ENCODE results near the gene HS3ST6.
A peak's percentile ranks its signal among the peaks of the same experiment; 100 is the strongest.

Gene HS3ST6

GRCh38 chr16:1938910-1939309, 20.7 kb upstream of the HS3ST6 start:
- TF ChIP-seq, protein P1, sequence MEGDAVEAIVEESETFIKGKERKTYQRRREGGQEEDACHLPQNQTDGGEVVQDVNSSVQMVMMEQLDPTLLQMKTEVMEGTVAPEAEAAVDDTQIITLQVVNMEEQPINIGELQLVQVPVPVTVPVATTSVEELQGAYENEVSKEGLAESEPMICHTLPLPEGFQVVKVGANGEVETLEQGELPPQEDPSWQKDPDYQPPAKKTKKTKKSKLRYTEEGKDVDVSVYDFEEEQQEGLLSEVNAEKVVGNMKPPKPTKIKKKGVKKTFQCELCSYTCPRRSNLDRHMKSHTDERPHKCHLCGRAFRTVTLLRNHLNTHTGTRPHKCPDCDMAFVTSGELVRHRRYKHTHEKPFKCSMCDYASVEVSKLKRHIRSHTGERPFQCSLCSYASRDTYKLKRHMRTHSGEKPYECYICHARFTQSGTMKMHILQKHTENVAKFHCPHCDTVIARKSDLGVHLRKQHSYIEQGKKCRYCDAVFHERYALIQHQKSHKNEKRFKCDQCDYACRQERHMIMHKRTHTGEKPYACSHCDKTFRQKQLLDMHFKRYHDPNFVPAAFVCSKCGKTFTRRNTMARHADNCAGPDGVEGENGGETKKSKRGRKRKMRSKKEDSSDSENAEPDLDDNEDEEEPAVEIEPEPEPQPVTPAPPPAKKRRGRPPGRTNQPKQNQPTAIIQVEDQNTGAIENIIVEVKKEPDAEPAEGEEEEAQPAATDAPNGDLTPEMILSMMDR (IDR thresholded peaks at IDR 0.05; ENCODE audit: control insufficient read depth, extremely low read depth, insufficient read depth) = no peak
- no peak overlapping the region for H3K4me3 ChIP-seq (ENCODE audit: low read depth, low read length)
- DNase-seq (ENCODE audit: low read depth) = no peak

DNA sequence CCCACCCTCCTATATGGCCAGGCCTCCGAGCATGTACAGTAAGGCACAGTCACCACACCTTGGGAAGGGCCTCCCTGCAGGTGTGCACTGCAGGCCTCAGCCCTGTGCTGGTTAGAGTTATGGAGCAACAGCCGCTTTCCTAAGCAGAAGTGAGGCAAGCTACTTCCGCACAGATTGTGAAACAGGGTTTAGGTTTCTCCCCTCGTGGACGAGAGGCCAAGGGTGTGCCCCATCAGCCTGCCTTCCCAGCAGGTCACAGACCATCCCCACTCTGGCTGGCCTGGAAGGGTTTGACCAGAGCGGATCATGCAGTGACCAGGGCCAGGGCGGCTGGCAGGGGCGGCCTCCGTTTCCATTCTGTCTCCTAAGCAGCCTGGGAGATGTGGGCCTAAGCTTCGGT, 20.1 kb upstream of the HS3ST6 start:
- H3K4me3 ChIP-seq (ENCODE audit: low read depth, low read length) = no peak overlapping the region
- TF ChIP-seq, protein P1 (IDR thresholded peaks at IDR 0.05; ENCODE audit: control insufficient read depth, extremely low read depth, insufficient read depth) = no peak
- no peak for DNase-seq (ENCODE audit: low read depth)

DNA sequence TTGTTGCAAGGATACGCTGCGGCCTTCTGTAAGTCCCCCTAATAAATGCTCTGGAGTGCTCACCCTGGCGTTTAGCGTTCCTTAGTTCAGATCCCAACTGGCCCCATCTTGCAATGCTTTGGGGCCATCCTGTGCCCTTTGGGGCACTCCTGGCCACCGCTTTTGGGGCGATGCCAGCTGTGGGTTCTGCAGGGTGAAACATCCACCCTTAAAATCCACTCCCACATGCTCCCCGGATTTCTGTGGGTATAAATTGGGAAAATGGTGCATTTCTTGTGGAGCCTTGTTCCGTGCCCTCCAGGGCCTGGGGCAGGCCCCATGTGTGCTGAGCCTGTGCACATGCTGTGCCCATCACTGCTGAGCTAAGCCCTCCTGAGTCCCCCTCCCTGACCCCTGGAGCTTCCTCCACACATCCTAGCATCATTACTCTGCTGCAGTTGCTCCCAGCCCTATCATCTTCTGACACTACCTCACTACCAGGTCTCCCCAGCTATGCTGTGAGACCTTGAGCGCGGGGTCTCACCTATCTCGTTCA, 18.8 kb upstream of the HS3ST6 start:
- TF ChIP-seq, protein P1 (IDR thresholded peaks at IDR 0.05; ENCODE audit: control insufficient read depth, extremely low read depth, insufficient read depth) = no peak
- no peak overlapping the region for H3K4me3 ChIP-seq (ENCODE audit: low read depth, low read length)
- no peak for DNase-seq (ENCODE audit: low read depth)

GRCh38 chr16:1933097-1933661, 15.0 kb upstream of the HS3ST6 start:
- DNase-seq (ENCODE audit: low read depth) = no peak
- H3K4me3 ChIP-seq (ENCODE audit: low read depth, low read length) = no peak overlapping the region
- TF ChIP-seq, protein P1 (IDR thresholded peaks at IDR 0.05; ENCODE audit: control insufficient read depth, extremely low read depth, insufficient read depth) = no peak

- DNase-seq (ENCODE audit: low read depth) = no peak
- H3K4me3 ChIP-seq (ENCODE audit: low read depth, low read length) = no peak overlapping the region
- TF ChIP-seq, protein P1 (IDR thresholded peaks at IDR 0.05; ENCODE audit: control insufficient read depth, extremely low read depth, insufficient read depth) = peak; percentile 56
These were observed 14.1 kb upstream of the HS3ST6 start for GRCh38 chr16:1932050-1933028.

DNA sequence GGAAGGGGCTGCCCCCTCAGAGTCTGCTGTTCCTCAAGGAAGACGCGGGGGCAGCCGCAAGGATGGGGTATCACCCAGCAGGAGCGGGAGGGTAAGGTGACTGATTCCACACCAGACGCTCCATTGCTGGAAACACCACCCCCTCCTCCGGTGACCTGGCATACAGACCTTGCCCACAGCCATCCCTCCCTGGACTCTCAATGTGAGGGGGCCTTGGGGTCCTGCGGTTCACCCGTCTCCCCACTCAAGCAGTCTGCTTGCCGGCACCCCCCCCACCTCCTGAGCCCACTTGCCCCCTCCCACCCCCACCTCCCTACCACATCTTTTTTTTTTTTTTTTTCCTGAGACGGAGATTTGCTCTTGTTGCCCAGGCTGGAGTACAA, 12.1 kb upstream of the HS3ST6 start:
- TF ChIP-seq, protein P1 (IDR thresholded peaks at IDR 0.05; ENCODE audit: control insufficient read depth, extremely low read depth, insufficient read depth) = no peak
- no peak for DNase-seq (ENCODE audit: low read depth)
- H3K4me3 ChIP-seq (ENCODE audit: low read depth, low read length) = no peak overlapping the region
